Uterus (tissue), 4 donors: ENCODE data around the gene UFD1. TPM values are rescaled to one million over a fixed set of nuclear protein-coding genes. Genes with fewer than 3 reads are reported as not detected.

Experiments
- DNase-seq, 2 donors: peaks; one replicate each; pipeline ENCODE4 v3.0.0-alpha.2; 2019 to 2020
- H3K27ac ChIP-seq, 2 donors: fragments of 200-600 bp; sonication (generic); 1 replicate in 1 of 2; 2 replicates in 1 of 2; pipeline ENCODE4 v1.5.1; 2016 to 2018
- H3K27me3 ChIP-seq, 2 donors: fragments of 200-600 bp; sonication (generic); one replicate each; pipeline ENCODE4 v1.5.1; 2018 to 2019; ENCODE audit warnings: control low read depth in 1 of 2
- H3K36me3 ChIP-seq, 2 donors: fragments of 200-600 bp; sonication (generic); one replicate each; pipeline ENCODE4 v1.5.1; 2019; ENCODE audit warnings: control low read depth in 1 of 2
- H3K4me1 ChIP-seq, 2 donors: fragments of 200-600 bp; sonication (generic); one replicate each; pipeline ENCODE4 v1.5.1; 2018 to 2019; ENCODE audit warnings: control low read depth in 1 of 2
- H3K4me3 ChIP-seq, 2 donors: fragments of 200-600 bp; sonication (generic); 1 replicate in 1 of 2; 2 replicates in 1 of 2; pipeline ENCODE4 v1.5.1; 2018 to 2019; ENCODE audit warnings: mild to moderate bottlenecking in 1 of 2
- H3K9me3 ChIP-seq, 2 donors: fragments of 200-600 bp; sonication (generic); one replicate each; pipeline ENCODE4 v1.5.1; 2019; ENCODE audit warnings: control low read depth in 1 of 2
- POLR2A ChIP-seq, 2 donors: fragments of 450-650 bp; IDR thresholded peaks; one replicate each; pipeline ENCODE4 v1.6.1; 2016; ENCODE audit warnings: antibody characterized with exemption in 2 of 2, mild to moderate bottlenecking in 1 of 2, moderate library complexity in 1 of 2
- intact Hi-C: fragments of 100-400 bp; cut with DNase I; formaldehyde crosslinking; loops from one replicate; pipeline ENCODE4 v1.15.1; 2023; ENCODE audit warnings: low total_unique reads
- total RNA-seq, 4 donors: library from RNA; depleted of rRNA in 3 of 4; stranded (reverse); fragments of >200 nt in 3 of 4; gene quantifications; one replicate each; pipeline versions ENCODE4 v1.1.0 to v1.2.4, GENCODE V29; 2014 to 2023
- TF ChIP-seq, protein P1 (sequence below), 4 experiments: fragments of 200-600 bp in 2 of 4; fragments of 450-650 bp in 2 of 4; sonication (generic) in 2 of 4; IDR thresholded peaks; one replicate each; pipeline ENCODE4 v1.5.1; 2016 to 2019; ENCODE audit warnings: antibody characterized with exemption in 4 of 4, mild to moderate bottlenecking in 2 of 4, moderate library complexity in 1 of 4
- donor health status: DM: yes; HTN: yes; CAD: no.

The UFD1 gene
- total RNA-seq, 4 donors from 2014 or later = 30.5 to 55.0 (median 45.7) TPM

DNA sequence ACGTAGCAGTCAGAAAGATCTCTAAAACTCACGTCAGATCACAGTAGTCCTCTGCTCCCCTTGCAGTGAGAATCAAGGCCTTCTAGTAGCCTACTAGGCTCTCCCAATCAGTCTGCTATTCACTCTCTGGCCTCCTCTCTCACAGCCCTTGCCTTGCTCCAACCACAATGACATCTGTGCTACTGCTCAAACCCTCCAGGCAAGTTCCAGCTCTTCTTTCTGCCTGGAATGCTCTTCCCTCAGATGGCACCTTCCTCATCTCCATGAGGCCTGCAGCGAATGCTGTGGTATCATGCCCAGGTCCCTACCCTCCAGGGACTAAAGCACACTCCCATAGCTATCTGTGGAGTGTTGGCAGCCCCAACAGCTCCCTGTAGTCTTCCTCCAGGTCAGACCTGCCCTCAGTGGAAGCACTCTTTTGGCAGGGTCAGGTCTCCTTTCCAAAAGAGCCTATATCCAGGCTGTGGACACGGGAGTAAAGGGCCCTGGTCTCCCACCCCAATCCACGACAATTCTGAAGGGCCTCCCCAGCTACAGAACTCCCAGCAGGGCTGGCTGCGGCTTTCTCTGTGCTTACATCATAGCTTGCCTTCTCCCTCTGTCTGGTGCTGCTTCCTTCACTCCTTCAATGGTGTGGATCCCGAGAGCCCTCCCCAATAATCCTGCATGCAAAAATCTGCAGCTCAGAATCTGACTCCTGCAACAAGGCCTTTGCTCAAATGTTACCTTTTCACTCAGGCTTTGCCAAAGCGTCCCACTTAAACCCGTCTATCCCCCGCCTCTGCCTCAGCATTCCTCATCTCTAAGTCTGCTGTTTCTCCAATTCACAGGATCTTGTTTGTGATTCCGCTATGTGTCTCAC lies 56.3 kb downstream of the UFD1 start:
- no peak for TF ChIP-seq POLR2A (IDR thresholded peaks at IDR 0.05)
- TF ChIP-seq, protein P1, sequence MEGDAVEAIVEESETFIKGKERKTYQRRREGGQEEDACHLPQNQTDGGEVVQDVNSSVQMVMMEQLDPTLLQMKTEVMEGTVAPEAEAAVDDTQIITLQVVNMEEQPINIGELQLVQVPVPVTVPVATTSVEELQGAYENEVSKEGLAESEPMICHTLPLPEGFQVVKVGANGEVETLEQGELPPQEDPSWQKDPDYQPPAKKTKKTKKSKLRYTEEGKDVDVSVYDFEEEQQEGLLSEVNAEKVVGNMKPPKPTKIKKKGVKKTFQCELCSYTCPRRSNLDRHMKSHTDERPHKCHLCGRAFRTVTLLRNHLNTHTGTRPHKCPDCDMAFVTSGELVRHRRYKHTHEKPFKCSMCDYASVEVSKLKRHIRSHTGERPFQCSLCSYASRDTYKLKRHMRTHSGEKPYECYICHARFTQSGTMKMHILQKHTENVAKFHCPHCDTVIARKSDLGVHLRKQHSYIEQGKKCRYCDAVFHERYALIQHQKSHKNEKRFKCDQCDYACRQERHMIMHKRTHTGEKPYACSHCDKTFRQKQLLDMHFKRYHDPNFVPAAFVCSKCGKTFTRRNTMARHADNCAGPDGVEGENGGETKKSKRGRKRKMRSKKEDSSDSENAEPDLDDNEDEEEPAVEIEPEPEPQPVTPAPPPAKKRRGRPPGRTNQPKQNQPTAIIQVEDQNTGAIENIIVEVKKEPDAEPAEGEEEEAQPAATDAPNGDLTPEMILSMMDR (IDR thresholded peaks at IDR 0.05) = no peak
- H3K27me3 ChIP-seq = no peaks in the 10 kb centered on the region
- no peaks in the 10 kb centered on the region for H3K9me3 ChIP-seq
- no peak overlapping the region for H3K4me3 ChIP-seq
- H3K4me1 ChIP-seq = peaks cover 0 to 4% of the 10 kb centered on the region in 2 donors
- DNase-seq = no peak
- no peak overlapping the region for H3K27ac ChIP-seq
- H3K36me3 ChIP-seq = no peaks in the 10 kb centered on the region
- intact Hi-C loops = no loop called here

GRCh38 chr22:19420321-19420720 lies 58.7 kb downstream of the UFD1 start:
- no peak for DNase-seq
- intact Hi-C loops = no loop called here
- no peaks in the 10 kb centered on the region for H3K27me3 ChIP-seq
- H3K4me1 ChIP-seq = peaks cover 0 to 4% of the 10 kb centered on the region in 2 donors
- H3K36me3 ChIP-seq = no peaks in the 10 kb centered on the region
- no peaks in the 10 kb centered on the region for H3K9me3 ChIP-seq
- TF ChIP-seq, protein P1 (IDR thresholded peaks at IDR 0.05) = no peak
- TF ChIP-seq POLR2A (IDR thresholded peaks at IDR 0.05) = no peak
- no peak overlapping the region for H3K27ac ChIP-seq
- H3K4me3 ChIP-seq = no peak overlapping the region

DNA sequence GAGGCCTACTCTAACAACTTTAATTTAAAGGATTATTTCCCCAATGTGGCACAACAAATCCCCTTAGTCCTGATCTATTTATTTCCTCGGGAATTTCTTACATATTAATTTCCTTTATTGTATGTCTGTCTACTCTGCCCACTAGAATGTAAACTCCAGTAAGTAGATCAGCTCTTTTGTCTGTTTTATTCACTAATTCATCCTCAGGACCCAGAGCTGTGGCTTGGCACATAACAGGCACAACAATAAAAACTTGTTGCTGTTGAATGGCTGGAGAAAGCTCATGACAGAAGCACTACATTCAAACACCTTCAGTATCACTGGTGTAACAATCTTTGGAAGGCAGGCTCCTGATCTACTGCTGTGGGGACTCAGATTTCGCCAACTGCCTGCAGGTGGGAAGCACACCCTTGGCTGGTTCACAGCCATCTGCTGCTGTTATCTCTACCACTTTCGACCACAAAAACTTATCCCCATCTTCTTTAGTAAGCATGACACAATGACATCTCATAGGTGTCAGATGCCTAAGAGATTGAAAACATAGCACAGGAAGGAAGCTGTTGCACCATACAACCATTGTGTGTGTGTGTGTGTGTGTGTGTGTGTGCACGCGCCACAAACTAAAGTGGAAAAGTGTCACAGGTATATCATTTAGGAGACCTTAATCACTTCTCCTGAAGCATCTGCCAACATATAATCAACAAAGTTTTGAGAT lies 59.4 kb downstream of the UFD1 start:
- intact Hi-C loops = no loop called here
- peaks cover 0 to 4% of the 10 kb centered on the region in 2 donors for H3K4me1 ChIP-seq
- H3K36me3 ChIP-seq = no peaks in the 10 kb centered on the region

GRCh38 chr22:19419086-19419463 lies 59.9 kb downstream of the UFD1 start:
- intact Hi-C loops = no loop called here
- Histone ChIP-seq H3K4me1 (peaks cover 0 to 3% of the 10 kb centered on the region in 2 donors), H3K9me3 (no peaks in the 10 kb centered on the region), H3K27ac (no peak overlapping the region), H3K36me3 (no peaks in the 10 kb centered on the region), H3K27me3 (no peaks in the 10 kb centered on the region), H3K4me3 (no peak overlapping the region)
- no peak for DNase-seq
- no peak for TF ChIP-seq POLR2A (IDR thresholded peaks at IDR 0.05)
- TF ChIP-seq, protein P1 (IDR thresholded peaks at IDR 0.05) = no peak

More for the DNA sequence above, 59.4 kb downstream of the UFD1 start:
- TF ChIP-seq, protein P1 (IDR thresholded peaks at IDR 0.05) = no peak
- no peak for TF ChIP-seq POLR2A (IDR thresholded peaks at IDR 0.05)
- Histone ChIP-seq H3K4me3 (no peak overlapping the region), H3K9me3 (no peaks in the 10 kb centered on the region), H3K27me3 (no peaks in the 10 kb centered on the region), H3K27ac (no peak overlapping the region)
- no peak for DNase-seq

GRCh38 chr22:19412923-19413322 lies 66.1 kb downstream of the UFD1 start:
- H3K36me3 ChIP-seq = no peaks in the 10 kb centered on the region
- DNase-seq = no peak
- H3K4me3 ChIP-seq = no peak overlapping the region
- intact Hi-C loops = no loop called here
- no peaks in the 10 kb centered on the region for H3K4me1 ChIP-seq
- no peaks in the 10 kb centered on the region for H3K9me3 ChIP-seq
- H3K27ac ChIP-seq = no peak overlapping the region
- TF ChIP-seq, protein P1 (IDR thresholded peaks at IDR 0.05) = no peak
- TF ChIP-seq POLR2A (IDR thresholded peaks at IDR 0.05) = no peak
- no peaks in the 10 kb centered on the region for H3K27me3 ChIP-seq
